Esophagus squamous epithelium (tissue), 4 donors: Measurements from ENCODE around the gene PCDHA1.

Experiments
- CTCF ChIP-seq, 6 experiments: fragments of 450-650 bp in 4 of 6; fragments of 200-600 bp in 2 of 6; sonication (generic) in 2 of 6; IDR thresholded peaks; one replicate each; pipeline ENCODE4 v1.5.1; 2016 to 2019; ENCODE audit warnings: antibody characterized with exemption in 6 of 6, mild to moderate bottlenecking in 4 of 6, moderate library complexity in 4 of 6
- POLR2A ChIP-seq, 4 donors: fragments of 450-650 bp; IDR thresholded peaks; one replicate each; pipeline ENCODE4 v1.6.1; 2017; ENCODE audit warnings: antibody characterized with exemption in 4 of 4, mild to moderate bottlenecking in 4 of 4, moderate library complexity in 3 of 4

GRCh38 chr5:141022384-141022783, 236.4 kb downstream of the PCDHA1 start:
- TF ChIP-seq CTCF (IDR thresholded peaks at IDR 0.05) (no peak), POLR2A (IDR thresholded peaks at IDR 0.05) (no peak)
